HG03342 (cell line): ENCODE results near the gene CSDE1.

Experiments
- ATAC-seq: cut with Tn5 transposase; IDR thresholded peaks from one replicate; pipeline ENCODE4 v1.9.1; 2021; ENCODE audit warnings: mild to moderate bottlenecking, moderate library complexity; ENCODE audit not compliant: unreplicated experiment

CSDE1 gene

DNA sequence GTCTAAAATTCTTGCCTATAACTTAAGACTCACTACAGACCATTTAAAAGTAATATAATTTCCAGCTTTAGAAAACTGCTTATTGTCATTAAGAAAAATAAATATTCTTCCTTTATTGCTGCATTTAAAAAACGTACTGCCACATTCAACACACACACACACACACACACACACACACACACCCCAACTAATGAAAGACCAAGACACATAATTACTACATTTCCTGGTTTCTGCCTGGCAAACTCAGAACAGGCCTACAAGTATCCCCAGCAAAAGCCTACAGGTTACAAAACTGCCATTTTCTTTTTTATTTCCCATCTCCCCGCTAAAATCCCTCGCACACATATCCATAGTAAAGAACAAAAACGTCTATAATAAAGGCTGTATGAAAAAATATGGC is 89.4 kb downstream of the CSDE1 start:
- ATAC-seq = no peak

DNA sequence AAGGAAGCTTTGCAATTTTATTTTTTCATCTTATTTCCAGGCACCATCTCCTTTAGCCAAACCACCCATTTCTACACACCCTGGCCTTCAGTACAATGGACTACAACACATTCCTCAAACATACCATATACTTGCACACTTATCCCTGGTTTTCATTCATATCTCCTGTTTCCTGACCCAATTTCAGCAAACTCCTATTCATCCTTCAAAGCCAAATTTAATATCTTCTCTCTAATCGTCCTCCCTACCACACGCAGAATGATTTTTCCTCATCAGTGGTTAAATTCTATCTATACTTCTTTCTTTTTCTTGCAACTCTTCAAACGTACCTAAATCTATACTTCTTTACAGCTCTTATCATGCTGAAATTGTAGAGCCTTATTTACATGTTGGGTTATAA is 90.8 kb downstream of the CSDE1 start:
- ATAC-seq = no peak
